SIG-M5 treated with dmso at 0.1 percent for 504 hours (cell line): Measurements from ENCODE around the gene RETSAT.

Source experiments
- DNase-seq: peaks from one replicate; lab custom pipeline; 2025; ENCODE audit not compliant: unreplicated experiment; lab: John Stamatoyannopoulos, UW

Gene RETSAT

DNA sequence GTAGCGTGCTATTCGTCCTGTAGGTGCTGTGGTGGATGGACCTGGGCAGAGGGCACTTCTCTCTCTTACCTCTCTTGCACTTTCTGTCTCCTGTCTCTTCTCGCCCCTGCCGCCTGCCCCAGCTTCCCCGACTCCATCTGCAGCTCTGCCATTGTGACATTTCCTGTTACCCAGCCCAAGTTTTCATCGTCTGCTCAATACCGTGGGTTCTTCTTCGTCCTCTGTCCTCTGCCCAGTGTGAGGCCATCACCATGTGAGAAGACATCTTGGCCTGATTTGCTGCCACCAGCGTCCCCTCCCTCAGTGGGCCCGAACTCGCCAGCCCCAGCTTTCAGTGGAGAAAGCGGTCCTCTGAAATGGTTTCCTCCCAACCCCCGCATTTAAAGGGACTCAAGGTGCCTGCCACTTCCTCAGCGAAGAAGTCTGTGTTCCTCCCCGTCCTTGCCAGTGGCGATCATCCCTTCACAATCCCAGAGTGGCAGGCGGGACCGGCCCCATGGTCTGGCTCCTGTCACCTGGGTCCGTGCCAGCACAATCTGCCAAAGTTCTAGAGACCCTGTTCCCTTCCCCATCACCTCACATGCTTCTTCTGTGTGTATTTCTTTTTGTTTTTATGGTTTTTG is 44.5 kb downstream of the RETSAT start:
- DNase-seq, result peak; percentile 48

GRCh38 chr2:85308896-85309555 is 45.3 kb downstream of the RETSAT start:
- DNase-seq, result no peak

DNA sequence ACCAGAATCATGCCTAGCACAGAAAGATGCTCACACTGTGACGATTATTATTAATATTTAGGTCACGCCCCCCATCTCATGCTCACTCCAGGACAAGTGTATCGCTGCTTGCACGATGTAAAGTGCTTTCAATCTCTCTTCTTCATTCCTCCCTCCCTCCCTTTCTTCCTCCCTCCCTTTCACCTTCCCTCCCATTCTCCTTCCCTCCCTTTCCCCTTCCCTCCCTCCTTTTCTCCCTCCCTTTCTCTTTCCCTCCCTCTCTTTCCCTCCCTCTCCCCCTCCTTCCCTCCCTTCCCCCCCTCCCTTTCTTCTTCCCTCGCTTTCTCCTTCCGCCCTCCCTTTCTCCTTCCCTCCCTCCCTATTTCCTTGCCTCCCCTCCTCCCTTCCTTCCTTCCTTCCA is 46.1 kb downstream of the RETSAT start:
- no peak for DNase-seq

DNA sequence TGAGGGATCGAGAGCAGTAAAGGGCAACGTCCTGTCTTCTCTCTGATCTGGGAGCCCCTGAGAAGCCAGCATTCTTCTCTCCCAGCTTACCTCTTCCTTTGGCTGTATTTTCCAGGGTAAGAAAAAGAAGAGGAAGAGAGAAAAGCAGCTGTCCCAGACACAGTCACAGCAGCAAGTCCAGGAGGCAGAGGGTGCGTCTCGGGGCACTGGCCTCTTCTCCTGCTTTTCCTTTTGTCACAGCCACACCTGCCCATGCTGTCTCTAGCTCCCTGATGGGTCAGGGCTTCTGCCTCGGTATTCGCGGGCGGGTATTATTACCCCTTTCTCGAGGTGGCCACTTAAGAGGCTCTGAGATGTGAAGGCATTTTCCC is 46.8 kb downstream of the RETSAT start:
- no peak for DNase-seq

DNA sequence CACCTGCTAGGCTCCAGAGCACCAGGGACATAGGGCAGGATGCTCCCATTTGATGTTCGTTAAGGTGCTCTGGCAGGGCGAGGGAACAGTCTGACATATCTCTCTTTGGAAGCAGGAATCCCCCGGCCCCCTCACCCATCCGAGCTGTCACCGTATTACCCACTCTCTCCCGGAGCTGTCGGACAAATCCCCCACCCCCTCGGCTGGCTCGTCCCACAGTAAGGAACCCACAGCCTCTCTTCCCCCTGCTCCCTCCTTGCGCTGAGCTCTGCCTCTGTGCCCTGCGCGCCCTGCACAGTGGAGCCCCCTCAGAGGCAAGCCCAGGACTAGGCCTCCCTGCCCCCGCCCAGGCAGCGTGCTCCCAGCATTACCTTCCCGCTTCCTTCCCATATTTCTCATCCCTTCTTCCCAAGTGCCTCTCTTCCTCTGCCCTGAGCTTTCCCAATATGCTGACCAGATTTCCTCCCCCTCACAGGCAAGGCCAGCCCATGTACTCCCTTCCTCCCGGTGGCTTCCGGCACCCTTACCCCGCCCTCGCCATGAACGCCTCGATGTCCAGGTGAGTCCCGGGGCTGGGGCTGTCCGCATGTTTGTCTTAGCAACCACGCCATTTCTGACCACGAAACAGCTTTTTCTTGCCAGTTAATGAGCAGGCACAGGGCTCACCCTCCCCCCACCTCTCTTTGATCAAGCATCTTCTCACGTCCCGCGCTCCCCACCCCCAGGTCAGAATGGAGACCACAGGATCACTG is 50.4 kb downstream of the RETSAT start:
- DNase-seq, result no peak

- DNase-seq, result no peak
Observed at GRCh38 chr2:85302121-85302520, 52.2 kb downstream of the RETSAT start.
